Measurements from ENCODE around the gene MVB12B. TPM values are rescaled to one million over a fixed set of nuclear protein-coding genes. Genes with fewer than 3 reads are reported as not detected.

MVB12B gene
- total and polyA plus RNA-seq, 2 of the 13 experiments (the other 11 are each of a cell fraction or from before 2014, with no cell fraction given), result 12.1 to 30.1 TPM

DNA sequence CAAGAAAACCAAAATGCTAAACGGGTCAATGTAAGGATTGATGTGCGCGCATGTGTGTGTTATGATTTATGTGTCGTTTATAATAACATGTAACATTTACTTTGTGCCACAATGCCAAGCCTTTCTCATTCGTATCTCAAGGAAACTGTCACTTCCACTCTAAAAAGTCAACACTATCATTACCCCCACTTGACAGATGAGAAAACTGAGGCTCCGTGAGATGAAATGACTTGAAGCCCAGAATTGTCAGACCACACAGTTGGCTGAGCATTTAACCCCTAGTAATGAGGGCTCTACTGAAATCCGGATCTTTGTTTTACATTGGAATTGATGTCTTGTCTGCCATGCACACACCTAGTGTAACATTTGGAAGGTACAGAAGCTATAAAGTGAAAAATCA lies 192.1 kb downstream of the MVB12B start:
- no peaks in the 10 kb centered on the region for H3K36me3 ChIP-seq (replicated peaks in 1 of 2; ENCODE audit: control insufficient read depth in 1 of 2, insufficient read depth in 2 of 2, low read length in 2 of 2)
- H3K79me2 ChIP-seq (ENCODE audit: insufficient read depth, low read length), result no peaks in the 10 kb centered on the region
- H3K9ac ChIP-seq (ENCODE audit: insufficient read depth, low read depth, low read length), result no peak overlapping the region
- H3K27me3 ChIP-seq (ENCODE audit: control insufficient read depth in 1 of 2, insufficient read depth in 2 of 2, low read length in 2 of 2), result no peaks in the 10 kb centered on the region
- in situ Hi-C loops (cut with HindIII; ENCODE audit: extremely low pct_ligation_motif_present, low pct_unique_long_range_greater_than_20kb) (no loop called here), intact Hi-C loops (cut with micrococcal nuclease; ENCODE audit: unreplicated experiment) (no loop called here)
- BruUV-seq (replicated peaks), result no TSS peak
- no peaks in the 10 kb centered on the region for H4K20me1 ChIP-seq (ENCODE audit: insufficient read depth, low read length)
- FAIRE-seq (no peak), DNase-seq (ENCODE audit: low spot score) (no peak), ATAC-seq (no peak)
- no peak overlapping the region for H3K4me2 ChIP-seq (ENCODE audit: low read depth, low read length)
- CTCF ChIA-PET (ENCODE audit: low intra/inter-chr PET ratio, low total read pairs), result no interaction called here
- 95% methylated on average over 7 of the region's 7 CpGs for WGBS (ENCODE audit: low lambda C conversion rate)
- no peak overlapping the region for H3K4me3 ChIP-seq (replicated peaks in 1 of 3; ENCODE audit: insufficient read depth in 1 of 3, low read depth in 2 of 3, low read length in 3 of 3)
- H2AFZ ChIP-seq (ENCODE audit: low read length), result no peak overlapping the region
- POLR2A ChIA-PET, result no interaction called here
- peak; percentile 89 for TF ChIP-seq ZNF629 (CRISPR knock-in tag; conservative IDR thresholded peaks at IDR 0.05)
- TF ChIP-seq POLR2A (IDR thresholded peaks at IDR 0.05; ENCODE audit: insufficient read depth in 1 of 2, low read depth in 2 of 2, low read length in 2 of 2), result no peak
- peaks cover 67% of the 10 kb centered on the region for H3K4me1 ChIP-seq (ENCODE audit: insufficient read depth, low read length)
- no peak overlapping the region for H3K27ac ChIP-seq (ENCODE audit: extremely low read length, insufficient read depth, low read length)
- H3K9me3 ChIP-seq (ENCODE audit: low read length), result no peaks in the 10 kb centered on the region

GRCh38 chr9:126519660-126520420 lies 193.2 kb downstream of the MVB12B start:
- H3K36me3 ChIP-seq (replicated peaks in 1 of 2; ENCODE audit: control insufficient read depth in 1 of 2, insufficient read depth in 2 of 2, low read length in 2 of 2), result no peaks in the 10 kb centered on the region
- DNase-seq (ENCODE audit: low spot score) (no peak), FAIRE-seq (no peak), ATAC-seq (no peak)
- H3K27ac ChIP-seq (ENCODE audit: extremely low read length, insufficient read depth, low read length), result no peak overlapping the region
- no peaks in the 10 kb centered on the region for H3K27me3 ChIP-seq (ENCODE audit: control insufficient read depth in 1 of 2, insufficient read depth in 2 of 2, low read length in 2 of 2)
- POLR2A ChIA-PET, result no interaction called here
- no peaks in the 10 kb centered on the region for H3K9me3 ChIP-seq (ENCODE audit: low read length)
- CTCF ChIA-PET (ENCODE audit: low intra/inter-chr PET ratio, low total read pairs), result no interaction called here
- intact Hi-C loops (cut with micrococcal nuclease; ENCODE audit: unreplicated experiment), result no loop called here
- no peak for TF ChIP-seq MTERF4 (CRISPR knock-in tag; IDR thresholded peaks at IDR 0.05)
- TF ChIP-seq FOXP1 (IDR thresholded peaks at IDR 0.05), result no peak
- no peak for TF ChIP-seq FOXP1 (CRISPR knock-in tag; IDR thresholded peaks at IDR 0.05)
- no peak for TF ChIP-seq ZFP37 (CRISPR knock-in tag; IDR thresholded peaks at IDR 0.05; ENCODE audit: borderline replicate concordance)
- TF ChIP-seq ZSCAN25 (CRISPR knock-in tag; IDR thresholded peaks at IDR 0.05), result no peak
- no peak for TF ChIP-seq ETV5 (CRISPR knock-in tag; IDR thresholded peaks at IDR 0.05; ENCODE audit: borderline replicate concordance)
- TF ChIP-seq CREB1 (IDR thresholded peaks at IDR 0.05), result no peak
- no peak for TF ChIP-seq CREB1 (CRISPR knock-in tag; IDR thresholded peaks at IDR 0.05)
- no peak for TF ChIP-seq HOXA7 (CRISPR knock-in tag; IDR thresholded peaks at IDR 0.05)
- TF ChIP-seq ZNF138 (CRISPR knock-in tag; IDR thresholded peaks at IDR 0.05; ENCODE audit: low read depth), result no peak
- TF ChIP-seq KAT7 (CRISPR knock-in tag; IDR thresholded peaks at IDR 0.05; ENCODE audit: borderline replicate concordance), result no peak
- no peak for TF ChIP-seq ZNF235 (CRISPR knock-in tag; IDR thresholded peaks at IDR 0.05; ENCODE audit: borderline replicate concordance)
- no peak for TF ChIP-seq ZNF557 (CRISPR knock-in tag; IDR thresholded peaks at IDR 0.05)
- TF ChIP-seq NRL (CRISPR knock-in tag; IDR thresholded peaks at IDR 0.05; ENCODE audit: borderline replicate concordance), result no peak
- TF ChIP-seq SRSF1 (optimal IDR thresholded peaks at IDR 0.05; ENCODE audit: low read depth, low read length), result no peak
- no peak for TF ChIP-seq ZNF432 (CRISPR knock-in tag; IDR thresholded peaks at IDR 0.05; ENCODE audit: borderline replicate concordance)
- H3K4me2 ChIP-seq (ENCODE audit: low read depth, low read length), result no peak overlapping the region
- 92% methylated on average over 11 of the region's 22 CpGs for WGBS (ENCODE audit: low lambda C conversion rate)
- no TSS peak for BruUV-seq (replicated peaks)
- no peak overlapping the region for H3K4me3 ChIP-seq (replicated peaks in 1 of 3; ENCODE audit: insufficient read depth in 1 of 3, low read depth in 2 of 3, low read length in 3 of 3)
- no peak overlapping the region for H2AFZ ChIP-seq (ENCODE audit: low read length)
- H3K79me2 ChIP-seq (ENCODE audit: insufficient read depth, low read length), result no peaks in the 10 kb centered on the region
- in situ Hi-C loops (cut with HindIII; ENCODE audit: extremely low pct_ligation_motif_present, low pct_unique_long_range_greater_than_20kb), result no loop called here
- H3K4me1 ChIP-seq (ENCODE audit: insufficient read depth, low read length), result peaks cover 77% of the 10 kb centered on the region
- no peak overlapping the region for H3K9ac ChIP-seq (ENCODE audit: insufficient read depth, low read depth, low read length)
- no peaks in the 10 kb centered on the region for H4K20me1 ChIP-seq (ENCODE audit: insufficient read depth, low read length)
